Measurements from ENCODE around the gene HEXD. TPM values are rescaled to one million over a fixed set of nuclear protein-coding genes. Genes with fewer than 3 reads are reported as not detected.
A peak's percentile ranks its signal among the peaks of the same experiment; 100 is the strongest.

Gene HEXD
- polyA plus RNA-seq, 12 donors: 15.8 to 33.7 (median 21.9) TPM; not detected in 1

DNA sequence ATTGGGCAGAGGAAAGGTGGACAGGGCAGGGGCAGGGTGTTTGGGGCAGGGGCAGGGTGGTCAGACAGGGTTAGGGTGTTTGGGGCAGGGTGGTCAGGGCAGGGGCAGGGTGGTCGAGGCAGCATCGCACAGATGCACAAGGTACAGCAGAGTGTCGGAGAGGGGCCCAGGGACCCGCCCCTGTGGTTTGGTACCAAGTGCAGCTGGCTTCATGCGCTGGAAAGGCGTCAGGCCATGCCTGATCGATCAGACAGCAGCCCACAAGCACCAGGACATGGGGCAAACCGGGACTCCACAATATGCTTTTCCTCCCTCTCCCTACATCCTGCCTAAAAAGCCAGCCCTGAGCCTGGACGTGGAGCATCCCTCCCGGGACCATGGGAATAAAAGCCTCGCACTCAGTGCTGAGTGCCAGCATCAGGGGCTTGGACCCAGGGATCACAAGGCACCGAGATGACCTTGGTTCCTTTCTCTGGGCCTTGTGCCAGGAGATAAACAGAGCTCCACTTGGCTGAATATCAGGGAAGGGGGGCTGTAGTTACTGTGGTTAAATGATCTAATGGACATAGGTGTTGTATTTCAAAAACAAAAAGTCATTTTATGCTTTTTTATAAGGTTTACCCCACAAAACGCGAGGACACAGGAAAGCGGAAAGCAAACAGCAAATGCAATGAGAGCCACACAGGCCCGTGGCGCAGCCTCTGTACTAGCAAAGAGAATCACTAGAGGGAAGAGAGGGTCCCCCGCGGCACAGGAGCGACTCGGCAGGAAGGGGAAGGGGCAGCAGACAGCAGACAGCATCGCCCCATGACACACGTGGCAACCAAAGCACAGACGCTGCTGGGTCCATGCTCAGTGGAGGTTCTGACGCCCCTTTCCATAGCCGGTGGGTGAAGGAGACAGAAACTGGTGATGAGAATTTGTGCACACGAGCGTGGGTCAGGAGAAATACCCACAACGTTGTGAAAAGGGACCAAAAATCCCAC is 5.3 kb upstream of the HEXD start:
- no peak for DNase-seq

DNA sequence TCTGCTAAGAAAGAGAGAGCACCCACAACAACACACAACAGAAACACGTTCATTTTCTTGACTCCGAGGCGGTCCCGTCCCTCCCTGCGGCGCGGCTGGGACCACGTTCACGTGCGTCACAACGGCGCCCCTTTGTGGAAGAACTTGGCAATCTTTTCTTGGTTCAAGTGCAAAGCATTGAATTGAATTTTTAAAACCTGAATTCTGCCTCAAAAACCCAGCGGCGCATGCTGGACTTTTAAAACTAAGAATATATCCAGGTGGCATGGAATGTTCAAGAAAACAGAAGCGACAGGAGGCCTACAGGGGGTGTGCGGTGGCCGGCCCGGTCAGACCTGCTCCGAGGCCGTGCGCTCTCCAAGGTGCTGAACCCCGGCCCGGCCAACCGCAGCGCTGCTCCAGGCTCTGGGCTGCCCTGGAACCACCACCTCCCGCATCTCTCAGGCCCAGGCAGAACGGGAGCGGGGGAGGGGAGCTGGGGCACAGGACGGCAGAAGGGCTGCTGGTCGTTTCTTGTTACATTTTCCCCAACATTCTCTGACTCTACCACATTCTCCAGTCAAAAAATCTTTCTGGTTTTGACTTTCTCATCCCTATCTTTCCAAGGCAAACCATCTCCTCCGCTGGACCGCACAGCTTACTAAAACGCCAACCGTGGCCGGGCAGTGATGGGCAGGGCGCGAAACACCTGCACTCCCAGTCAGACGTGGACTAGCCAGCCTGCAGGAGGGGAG is 3.4 kb upstream of the HEXD start:
- DNase-seq: peak; percentile 82

DNA sequence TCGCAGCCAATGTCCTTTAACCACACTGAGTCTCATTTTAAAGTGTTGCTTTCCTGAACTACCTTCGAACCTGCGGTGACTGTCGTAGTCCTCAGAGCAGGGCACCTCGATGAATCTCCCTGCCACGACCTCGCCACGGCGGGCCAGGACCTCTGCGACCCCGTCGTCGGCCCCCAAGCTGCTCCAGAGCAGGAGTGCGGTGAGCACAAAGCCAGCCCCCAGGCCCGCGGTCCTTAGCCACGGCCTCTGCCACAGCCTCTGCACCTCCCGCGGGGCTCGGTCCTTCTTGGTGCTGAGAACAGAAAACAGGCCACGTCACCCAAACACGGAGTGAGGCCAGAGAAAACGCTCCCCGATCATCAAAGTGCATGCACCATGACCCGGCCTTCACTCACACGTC is 2.8 kb upstream of the HEXD start:
- no peak for DNase-seq

DNA sequence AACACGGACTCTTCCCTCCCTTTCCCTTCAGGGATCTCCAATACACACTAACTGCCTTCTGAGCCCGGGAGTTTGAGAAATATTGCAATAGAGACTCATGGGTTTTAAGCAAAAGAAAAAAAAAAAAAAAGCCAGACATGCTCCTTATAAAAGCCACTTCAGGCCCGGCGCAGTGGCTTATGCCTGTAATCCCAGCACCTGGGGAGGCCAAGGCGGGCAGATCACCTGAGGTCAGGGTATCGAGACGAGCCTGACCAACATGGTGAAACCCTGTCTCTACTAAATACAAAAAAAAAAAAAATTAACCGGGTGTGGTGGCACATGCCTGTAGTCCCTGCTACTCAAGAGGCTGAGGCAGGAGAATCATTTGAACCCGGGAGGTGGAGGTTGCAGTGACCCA is 2.4 kb upstream of the HEXD start:
- no peak for DNase-seq

DNA sequence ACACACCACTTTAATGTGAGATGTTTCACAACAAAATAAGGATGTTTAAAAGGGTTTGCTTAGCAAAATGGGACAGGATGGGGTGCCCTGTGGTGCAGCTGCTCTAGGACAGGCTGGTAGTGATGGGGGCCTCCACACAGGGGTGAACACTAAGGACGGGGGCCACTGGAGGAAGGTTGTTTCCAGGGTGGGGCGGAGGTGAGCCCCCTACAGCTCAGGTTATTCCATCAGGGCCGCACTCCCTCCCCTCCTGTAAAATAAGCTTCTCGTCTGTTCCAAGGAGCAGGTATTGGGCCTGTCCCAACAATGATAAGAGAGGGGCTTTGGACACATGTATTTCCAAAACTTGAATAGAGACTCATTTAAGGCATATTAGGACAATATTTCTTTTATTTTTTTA is 1.9 kb upstream of the HEXD start:
- DNase-seq: no peak

DNA sequence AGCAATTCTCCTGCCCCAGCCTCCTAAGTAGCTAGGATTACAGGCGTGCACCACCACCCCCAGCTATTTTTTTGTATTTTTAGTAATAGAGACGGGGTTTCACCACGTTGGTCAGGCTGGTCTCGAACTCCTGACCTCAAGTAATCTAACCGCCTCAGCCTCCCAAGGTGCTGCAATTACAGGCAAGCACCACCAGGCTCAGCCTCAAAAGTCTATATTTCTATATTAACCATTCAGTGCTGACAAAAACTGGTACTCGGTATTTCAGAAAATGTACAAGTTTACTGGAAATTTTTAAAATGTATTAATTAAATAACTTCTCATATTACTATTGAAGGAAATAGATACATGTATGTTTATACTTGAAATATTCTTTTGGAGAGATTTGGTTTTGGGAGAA is 1.4 kb upstream of the HEXD start:
- DNase-seq: no peak

DNA sequence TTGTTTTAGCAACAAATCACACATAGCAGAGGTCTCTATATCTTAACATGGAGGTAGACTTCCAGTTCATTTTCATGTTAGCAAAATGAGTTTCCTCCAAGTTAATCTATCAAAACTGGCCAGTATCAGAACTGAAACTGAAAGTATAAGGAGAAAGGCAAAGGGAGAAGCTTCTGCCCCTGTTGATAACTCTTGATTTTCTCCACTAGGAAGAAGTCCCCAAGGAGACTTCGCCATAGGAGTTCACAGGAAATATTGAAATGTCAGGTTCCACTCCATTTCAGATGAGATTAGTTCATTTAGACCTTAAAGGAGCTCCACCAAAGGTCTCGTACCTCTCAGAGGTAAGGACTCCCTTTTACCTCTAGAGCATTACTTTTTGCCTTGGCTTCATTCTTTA is 1.4 kb downstream of the HEXD start:
- DNase-seq: no peak

DNA sequence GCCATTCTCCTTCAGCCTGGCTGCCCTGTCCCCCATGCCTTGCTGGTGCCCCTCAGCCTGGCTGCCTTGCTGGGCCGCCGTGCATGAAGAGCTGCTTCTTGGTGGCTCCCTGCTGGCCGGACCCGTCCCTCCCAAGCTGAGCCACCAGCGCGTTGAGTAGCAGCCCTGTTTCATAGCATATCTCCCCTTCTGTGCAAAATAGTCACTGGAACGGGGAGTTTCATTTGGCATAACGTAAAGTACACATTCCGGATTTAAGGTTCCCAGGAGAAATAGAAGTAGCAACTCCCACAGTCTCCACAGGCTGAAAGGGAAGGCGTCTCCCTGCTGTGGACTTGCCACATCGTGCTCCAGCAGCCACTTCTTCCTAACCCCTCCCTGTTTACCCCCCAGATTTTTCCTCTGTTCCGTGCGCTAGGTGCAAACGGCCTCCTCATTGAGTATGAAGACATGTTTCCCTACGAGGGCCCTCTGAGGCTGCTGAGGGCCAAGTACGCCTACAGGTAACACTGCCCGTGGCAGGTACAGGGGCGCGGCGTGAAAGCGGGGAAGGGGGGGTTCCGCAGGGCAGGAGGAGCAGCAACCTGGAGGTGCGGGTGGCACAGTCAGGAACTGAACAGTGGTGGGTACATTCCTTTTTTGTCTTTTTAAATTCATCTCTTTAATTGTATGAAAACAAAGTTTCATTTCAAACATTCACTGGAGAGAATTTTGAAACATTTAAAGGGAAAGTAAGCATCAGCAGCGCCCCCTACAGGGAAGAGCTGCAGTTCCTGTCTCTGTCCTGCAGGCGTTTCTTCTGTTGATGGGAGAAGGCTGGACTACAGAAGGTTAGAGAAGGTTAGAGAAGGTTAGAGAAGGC is 6.1 kb downstream of the HEXD start:
- DNase-seq: no peak

DNA sequence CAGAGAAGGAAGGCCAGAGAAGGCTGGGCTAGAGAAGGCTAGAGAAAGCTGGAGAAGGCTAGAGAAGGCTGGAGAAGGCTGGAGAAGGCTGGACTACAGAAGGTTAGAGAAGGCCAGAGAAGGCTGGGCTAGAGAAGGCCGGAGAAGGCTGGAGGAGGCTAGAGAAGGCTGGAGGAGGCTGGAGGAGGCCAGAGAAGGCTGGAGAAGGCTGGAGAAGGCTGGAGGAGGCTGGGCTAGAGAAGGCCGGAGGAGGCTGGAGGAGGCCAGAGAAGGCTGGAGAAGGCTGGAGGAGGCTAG is 6.7 kb downstream of the HEXD start:
- DNase-seq: no peak

DNA sequence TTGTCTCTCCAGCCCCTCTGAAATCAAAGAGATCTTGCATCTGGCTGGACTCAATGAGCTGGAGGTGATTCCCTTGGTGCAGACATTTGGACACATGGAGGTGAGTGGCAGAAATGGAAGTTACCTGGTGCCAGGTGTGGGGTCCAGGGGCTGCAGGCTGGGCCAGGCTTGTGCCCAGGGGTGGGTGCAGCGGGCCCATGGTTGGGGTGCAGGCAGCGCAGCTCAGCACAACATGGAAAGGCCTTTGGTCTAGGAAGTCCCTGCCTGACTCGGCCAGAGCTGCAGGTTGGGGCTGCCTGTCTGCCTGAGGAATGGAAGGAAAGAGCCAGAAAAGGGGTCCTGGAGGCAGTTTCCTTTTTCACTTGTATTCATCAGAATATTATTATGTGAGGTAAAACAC is 10.4 kb downstream of the HEXD start:
- no peak for DNase-seq

DNA sequence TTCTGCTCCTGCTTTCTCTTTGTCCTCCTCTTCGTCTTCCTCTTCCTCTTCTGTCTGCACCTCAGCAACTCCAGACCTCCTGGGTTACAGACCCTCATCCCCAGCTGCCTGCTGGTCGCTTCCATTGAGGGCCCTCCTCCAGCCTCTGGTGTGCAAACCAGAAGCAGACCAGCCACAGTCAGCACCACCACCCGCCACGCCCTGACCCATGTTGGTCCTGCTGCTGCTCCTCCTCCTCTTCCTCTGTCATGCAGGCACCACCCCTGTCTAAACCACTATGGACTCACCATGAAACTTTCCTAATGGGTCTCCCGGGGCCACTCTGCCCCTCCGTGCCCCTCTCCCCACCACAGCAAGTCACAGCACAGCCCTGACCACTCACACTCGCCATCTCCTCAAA is 11.7 kb downstream of the HEXD start:
- no peak for DNase-seq

DNA sequence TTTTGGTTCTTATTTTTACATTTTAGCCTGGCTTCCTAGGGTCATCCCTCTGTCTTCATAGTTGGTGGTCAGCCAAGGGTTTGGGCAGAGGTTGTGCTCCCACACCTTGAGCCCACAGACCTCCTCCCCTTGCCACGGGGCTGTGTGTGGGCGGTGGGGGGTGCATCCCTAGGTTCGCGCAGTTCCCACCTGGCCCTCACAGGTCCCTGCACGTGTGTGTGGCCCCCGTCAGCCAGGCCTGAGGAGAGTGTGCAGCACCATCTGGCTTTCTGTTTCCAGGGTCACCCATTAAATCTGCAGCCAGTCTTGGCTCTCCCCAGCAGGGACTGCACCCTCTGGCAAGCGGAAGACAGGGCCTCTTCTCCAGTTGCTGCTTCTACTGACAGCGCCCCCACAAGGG is 13.9 kb downstream of the HEXD start:
- DNase-seq: no peak

DNA sequence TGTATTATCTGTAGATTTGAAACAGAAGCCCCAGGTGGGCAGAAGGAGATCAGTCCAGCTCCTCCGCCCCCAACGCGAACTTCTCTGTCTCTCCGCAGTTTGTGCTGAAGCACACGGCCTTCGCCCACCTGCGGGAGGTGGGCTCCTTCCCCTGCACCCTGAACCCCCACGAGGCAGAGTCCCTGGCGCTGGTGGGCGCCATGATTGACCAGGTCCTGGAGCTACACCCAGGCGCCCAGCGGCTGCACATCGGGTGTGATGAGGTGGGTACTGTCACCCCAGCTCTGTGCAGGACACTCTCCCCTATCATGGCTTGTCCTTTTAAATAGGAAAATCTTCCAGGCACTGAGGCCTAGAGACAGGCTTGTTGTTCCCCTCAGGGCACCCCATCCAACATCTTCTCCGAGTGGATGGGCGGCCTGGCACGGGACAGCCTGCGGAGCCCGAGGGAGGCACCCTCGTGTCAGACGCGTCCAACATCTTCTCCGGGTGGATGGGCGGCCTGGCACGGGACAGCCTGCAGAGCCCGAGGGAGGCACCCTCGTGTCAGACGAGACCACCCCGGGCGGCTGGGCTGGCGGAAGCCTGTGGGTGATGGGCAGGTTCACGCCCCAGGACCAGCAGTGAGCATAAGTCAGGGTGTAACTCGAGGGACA is 15.5 kb downstream of the HEXD start:
- DNase-seq: no peak

DNA sequence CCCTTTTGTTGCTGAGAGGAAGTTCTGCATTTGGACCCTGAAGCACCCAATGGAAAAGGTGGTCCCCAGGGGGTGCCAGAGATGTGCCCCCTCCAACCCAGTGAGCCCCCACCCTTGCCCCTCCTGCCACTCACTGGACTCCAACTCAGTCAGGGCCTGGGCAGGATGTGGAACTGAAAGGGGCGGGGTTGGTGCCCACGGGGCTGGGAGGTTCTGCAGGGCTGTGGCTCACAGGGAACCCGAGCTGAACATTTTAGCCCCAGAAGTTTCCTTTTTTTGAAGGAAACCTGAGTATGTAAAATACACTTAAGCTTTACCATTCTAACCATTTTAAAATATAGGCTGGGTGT is 16.0 kb downstream of the HEXD start:
- no peak for DNase-seq

DNA sequence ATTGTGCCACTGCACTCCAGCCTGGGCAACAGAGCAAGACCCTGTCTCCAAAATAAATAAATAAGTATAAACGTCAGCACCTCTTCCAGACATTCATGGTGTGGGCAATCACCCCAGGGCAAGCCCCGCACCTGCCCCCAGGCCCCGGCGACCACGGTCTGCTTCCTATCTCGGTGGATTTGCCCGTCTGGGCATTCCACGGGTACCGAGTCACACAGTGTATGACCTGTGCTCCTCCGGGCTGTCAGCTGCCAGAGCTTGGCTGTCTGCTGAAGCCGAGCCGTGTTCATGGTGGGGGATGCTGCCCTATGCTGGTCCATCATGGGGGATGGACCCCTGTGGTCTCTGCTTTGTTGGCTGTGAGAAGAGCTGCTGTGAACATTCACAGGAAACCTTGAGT is 17.0 kb downstream of the HEXD start:
- no peak for DNase-seq

DNA sequence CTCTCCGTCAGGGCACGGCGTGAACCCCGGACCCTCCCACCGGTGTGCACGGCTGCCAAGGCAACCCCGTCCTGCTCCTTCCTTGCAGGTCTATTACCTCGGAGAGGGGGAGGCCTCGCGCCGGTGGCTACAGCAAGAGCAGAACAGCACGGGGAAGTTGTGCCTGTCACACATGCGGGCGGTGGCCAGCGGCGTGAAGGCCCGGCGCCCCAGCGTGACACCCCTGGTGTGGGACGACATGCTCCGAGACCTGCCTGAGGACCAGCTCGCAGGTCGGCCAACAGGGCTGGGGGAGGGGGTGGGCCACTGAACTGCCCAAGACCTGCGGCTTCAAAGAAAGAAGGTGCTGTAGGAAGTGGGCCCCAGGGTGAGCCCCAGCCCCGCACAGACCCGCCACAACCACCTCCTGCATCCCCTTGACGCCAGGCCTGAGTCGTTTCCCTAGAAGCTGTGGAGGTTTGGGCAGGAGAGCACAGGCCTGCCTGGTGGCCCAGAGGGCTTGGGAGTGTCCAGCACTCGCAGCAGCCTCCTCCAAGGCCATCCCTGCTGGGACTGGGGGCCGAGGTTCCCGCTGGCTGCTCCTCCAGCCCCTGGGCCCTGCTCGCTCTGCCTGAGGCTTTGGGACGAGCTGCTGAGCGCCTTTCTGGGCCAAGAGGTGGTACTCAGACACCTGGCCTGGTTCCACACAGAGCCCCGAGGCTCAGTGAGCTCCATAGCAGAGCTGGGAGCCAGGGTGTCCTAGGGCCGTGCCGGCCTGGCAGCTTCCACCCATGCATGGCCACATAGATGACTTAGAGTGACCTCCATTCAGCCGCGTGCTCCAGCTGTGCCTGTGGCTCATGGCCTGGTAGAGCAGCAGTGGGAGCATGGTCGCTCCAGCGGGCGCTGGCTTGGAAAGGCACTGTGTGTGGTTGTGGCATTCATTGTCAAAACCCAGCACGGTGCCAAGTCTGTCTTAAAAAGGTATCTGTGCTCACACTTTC is 17.7 kb downstream of the HEXD start:
- no peak for DNase-seq

DNA sequence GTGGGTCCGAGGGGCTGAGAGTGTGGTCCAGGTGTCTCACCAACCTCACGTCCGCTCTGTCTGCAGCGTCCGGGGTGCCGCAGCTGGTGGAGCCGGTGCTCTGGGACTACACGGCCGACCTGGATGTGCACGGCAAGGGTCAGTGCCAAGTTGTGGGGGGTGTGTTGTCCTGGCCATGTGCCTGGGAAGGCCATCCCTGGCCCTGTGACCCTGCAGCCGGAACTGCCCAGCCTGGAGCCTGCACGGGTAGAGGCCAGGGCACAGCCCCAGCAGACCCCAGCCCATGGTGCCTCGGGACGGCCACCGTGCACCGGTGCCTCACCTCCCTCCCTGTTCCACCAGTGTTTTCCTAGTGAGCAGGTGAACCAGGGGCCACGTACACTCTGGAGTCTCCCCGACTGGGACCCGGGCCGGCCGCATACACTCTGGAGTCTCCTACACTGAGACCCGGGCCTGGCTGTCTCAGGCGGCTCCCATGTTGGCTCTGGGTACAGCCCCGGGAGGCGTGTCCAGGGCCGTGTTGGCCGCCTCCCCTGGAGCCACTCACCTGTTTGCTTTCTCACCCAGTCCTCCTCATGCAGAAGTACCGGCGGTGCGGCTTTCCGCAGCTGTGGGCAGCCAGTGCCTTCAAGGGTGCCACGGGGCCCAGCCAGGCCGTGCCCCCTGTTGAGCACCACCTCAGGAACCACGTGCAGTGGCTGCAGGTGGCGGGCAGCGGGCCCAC is 18.6 kb downstream of the HEXD start:
- no peak for DNase-seq

DNA sequence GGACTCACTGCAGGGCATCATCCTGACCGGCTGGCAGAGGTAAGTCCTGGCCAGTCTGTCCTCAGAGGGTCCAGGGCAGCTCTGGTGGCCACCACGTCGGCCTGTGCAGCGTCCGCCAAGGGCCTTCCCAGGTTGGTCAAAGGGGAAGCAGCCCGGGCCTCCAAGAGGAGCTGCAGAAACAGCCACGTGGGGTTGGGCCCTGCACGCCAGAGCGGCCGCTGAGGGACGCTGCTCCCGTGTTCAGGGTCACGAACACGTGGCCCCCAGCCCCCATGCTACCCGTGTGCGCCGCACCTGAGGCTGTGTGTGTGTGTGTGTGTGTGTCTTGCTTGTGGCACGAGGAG is 19.1 kb downstream of the HEXD start:
- DNase-seq: no peak

DNA sequence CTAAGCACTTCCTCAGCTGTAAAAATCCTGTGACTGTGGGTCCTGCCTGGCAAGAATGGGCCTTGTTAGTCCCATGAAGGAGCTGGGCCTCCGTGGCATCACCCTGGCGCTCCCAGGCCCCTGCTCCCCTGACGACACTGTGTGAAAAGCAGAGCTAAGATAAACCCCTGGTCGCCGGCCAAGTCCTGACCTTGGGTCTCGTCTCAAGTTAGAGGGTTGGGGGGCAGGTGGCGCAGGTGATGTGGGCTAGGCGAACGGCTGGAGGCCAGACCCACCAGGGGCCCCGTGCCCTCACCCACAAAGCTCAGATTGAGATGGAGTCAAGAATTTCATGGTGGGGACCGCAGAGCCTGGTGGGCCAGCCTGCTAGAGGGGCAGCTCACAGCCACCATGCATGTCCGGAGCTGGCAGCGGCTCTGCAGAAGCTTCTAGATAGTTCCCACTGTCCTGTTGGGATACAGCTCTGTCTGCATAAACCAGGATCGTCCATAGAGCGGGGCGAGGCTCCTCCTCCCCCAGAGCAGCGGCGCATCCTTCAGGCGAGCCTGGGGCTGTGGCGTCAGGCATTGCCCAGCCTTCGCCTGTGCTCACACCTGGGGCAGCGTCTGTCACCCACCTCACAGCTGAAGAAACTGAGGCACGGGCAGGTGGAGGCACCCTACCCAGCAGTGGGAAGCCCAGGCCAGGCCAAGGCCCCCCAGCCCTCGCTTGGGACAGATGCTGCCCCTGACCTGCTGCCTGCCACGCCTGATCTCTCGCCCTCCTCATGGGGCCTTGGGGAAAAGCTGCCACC is 20.4 kb downstream of the HEXD start:
- DNase-seq: no peak

Measured in muscle of arm (tissue), 12 donors.